Stimulated activated CD8-positive, alpha-beta memory T cell treated with anti-CD3 and anti-CD28 coated beads, Interleukin-4, amount 100 ng/mL, for 4 hours (primary cell): ENCODE measurements around the gene SETMAR.

Experiments used
- DNase-seq, 2 donors: peaks; one replicate each; pipeline ENCODE4 v3.0.0-alpha.2; 2020; ENCODE audit warnings: low read depth in 2 of 2, low spot score in 1 of 2

The SETMAR gene

GRCh38 chr3:4351164-4351855 is 48.1 kb downstream of the SETMAR start:
- DNase-seq = peak in 1 of 2 donors; percentile 9

- DNase-seq = no peak
Measured at GRCh38 chr3:4351872-4352271, 48.7 kb downstream of the SETMAR start.

GRCh38 chr3:4355401-4356219 is 52.4 kb downstream of the SETMAR start:
- no peak for DNase-seq

- DNase-seq = no peak
Measured at GRCh38 chr3:4356220-4356540, 53.0 kb downstream of the SETMAR start.

- DNase-seq = no peak
Measured at GRCh38 chr3:4356546-4357410, 53.6 kb downstream of the SETMAR start.

- no peak for DNase-seq
Measured at GRCh38 chr3:4358273-4358672, 55.1 kb downstream of the SETMAR start.

GRCh38 chr3:4359805-4360502 is 56.8 kb downstream of the SETMAR start:
- DNase-seq = no peak

- DNase-seq = no peak
Measured at GRCh38 chr3:4360817-4361216, 57.6 kb downstream of the SETMAR start.

GRCh38 chr3:4362523-4362922 is 59.4 kb downstream of the SETMAR start:
- no peak for DNase-seq
